NCI-H748 treated with DMSO at 0.1 percent for 48 hours (cell line): Measurements from ENCODE around the gene CCDC78.
"Not testable (repeated sequence)": the region's sequence is repeated elsewhere in the genome, so short reads cannot be mapped to it uniquely, and the experiment has no call there.

ENCODE experiments used
- DNase-seq: peaks from one replicate; lab custom pipeline; 2025; lab: John Stamatoyannopoulos, UW

Gene CCDC78

GRCh38 chr16:760545-761343 lies 34.5 kb upstream of the CCDC78 start, which contains the start of gene MSLN:
Gene MSLN, plus strand, starts transcription at chr16:760734. Its CDS starts 1,947 bp downstream, at chr16:762681.
- no peak for DNase-seq

DNA sequence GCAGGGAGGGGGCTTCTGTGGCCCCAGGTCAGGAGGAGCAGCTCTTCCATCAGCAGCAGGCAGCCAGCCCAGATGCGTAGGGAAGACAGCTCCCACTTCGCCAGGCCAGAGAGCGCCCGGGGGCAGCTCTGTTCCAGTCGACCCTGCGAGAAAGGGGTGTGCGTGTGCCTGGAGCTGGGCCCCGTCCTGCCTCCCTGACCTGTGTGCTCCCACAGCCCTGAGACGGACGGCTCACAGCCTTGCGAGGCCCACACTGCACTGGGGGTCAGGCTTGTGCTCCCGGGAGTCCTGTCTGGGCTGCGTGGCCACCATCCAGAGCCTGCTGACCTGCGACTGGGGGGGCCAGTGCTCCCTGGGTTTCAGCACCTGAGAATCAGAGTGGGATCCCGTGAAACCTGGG lies 33.8 kb upstream of the CCDC78 start:
- DNase-seq: no peak

DNA sequence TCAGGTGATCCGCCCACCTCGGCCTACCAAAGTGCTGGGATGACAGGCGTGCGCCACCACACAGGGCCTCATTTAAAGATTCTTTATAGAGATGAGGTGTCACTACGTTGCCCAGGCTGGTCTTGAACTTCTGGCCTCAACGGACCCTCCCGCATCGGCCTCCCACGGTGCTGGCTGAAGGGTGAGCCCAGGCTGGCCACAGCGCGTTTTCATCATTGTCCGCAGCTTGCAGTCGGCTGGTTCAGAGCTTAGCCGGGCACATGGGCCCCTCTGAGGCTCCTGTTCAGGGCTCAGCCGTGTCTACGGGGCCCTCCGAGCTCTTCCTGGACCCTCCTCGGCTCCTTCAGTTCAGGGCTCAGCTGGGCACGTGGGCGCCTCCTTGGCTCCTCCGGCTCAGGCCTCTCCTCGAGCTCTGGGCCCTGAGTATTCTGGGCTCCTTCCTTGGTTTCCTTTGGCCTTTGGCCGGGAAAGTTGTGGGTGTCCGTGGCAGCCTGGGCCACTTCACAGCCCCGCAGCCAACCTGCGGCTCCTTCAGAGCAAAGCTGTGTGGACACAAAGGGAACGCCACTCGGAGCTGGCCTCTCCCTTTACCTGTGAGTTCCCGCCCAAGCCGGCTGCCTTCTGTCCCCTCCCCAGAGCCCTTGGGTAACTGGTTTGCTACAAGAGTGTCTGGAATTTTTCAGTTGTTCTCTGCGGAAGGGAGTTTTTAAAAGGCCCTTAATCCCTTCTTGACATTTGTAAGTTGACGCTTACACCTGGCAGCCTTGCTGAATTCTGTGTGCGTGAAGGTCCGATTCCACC lies 33.1 kb upstream of the CCDC78 start:
- no peak for DNase-seq

GRCh38 chr16:756428-756827 lies 30.2 kb upstream of the CCDC78 start:
- DNase-seq: no peak

DNA sequence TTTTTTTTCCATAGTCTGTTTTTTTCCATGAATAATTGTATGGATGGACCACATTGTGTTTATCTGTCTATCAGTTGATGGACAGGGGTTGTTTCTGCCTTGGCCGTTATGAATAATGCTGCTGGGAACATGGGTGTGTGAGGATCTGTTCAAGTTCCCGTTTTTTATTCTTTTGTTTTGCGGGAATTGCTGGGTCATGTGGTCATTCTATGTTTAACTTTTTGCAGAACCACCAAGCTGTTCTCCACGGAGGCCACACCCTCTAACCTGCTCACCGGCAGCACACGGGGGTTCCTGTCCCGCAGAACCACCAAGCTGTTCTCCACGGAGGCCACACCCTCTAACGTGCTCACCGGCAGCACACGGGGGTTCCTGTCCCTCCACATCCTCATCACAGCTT lies 28.4 kb upstream of the CCDC78 start:
- DNase-seq: no peak

- DNase-seq: not testable (repeated sequence)
Measured at GRCh38 chr16:754121-754607, 27.9 kb upstream of the CCDC78 start.

DNA sequence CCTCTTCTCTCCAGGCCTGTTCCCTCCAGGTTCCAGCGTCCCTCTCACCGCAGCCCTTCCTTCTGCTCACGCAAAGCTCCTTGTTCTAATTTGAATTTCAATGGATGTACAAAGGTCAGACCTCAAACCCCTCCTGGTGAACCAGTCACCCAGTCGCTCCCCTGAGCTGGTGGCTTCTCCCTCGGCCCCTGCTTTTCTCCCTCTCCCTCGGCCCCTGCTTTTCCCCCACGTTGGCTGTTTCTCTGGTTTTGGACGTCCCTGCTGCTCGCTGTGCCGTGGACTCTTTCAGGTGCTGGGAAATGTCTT lies 25.7 kb upstream of the CCDC78 start:
- DNase-seq: no peak

DNA sequence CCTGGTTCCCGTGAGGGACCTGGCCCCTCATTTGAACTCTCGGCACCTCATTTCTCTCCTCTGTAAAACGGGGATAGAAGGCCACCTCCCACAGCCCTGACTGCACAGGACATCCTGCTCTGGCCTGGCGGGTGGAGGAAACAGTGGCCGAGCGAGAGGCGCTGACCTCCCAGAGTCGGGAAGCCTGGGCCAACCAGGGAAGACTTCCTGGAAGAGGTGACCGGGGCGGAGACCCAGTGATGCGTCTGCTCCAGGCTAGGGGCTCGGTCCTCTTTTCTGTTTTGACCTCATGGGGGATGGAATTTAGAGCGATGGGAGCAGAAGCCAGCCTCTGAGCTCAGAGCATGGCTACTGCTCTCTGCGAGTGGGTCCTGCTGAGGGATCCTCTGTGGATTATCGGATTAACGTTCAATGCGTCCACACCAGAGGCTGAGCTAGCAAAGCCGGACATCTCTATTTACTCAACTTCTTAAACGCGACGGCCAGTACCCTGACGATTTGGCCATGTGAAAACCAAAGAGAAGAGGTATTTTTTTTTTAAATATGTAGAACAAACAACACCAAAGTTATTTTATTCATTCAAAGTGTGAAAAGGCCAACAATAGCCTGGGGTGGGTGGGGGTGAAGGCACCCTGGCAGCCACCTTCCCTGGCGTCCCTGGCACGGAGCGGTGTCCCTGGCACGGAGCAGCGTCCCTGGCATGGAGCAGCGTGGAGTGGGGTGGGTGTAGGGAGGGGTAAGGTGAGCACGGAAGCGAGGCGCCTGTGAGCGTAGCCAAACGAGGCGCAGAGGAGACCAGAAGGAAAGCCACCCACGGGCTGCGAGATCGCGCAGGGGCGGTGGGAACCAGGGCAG lies 25.1 kb upstream of the CCDC78 start:
- no peak for DNase-seq

GRCh38 chr16:750485-750884 lies 24.2 kb upstream of the CCDC78 start:
- no peak for DNase-seq

GRCh38 chr16:749010-749409 lies 22.8 kb upstream of the CCDC78 start:
- DNase-seq: no peak

DNA sequence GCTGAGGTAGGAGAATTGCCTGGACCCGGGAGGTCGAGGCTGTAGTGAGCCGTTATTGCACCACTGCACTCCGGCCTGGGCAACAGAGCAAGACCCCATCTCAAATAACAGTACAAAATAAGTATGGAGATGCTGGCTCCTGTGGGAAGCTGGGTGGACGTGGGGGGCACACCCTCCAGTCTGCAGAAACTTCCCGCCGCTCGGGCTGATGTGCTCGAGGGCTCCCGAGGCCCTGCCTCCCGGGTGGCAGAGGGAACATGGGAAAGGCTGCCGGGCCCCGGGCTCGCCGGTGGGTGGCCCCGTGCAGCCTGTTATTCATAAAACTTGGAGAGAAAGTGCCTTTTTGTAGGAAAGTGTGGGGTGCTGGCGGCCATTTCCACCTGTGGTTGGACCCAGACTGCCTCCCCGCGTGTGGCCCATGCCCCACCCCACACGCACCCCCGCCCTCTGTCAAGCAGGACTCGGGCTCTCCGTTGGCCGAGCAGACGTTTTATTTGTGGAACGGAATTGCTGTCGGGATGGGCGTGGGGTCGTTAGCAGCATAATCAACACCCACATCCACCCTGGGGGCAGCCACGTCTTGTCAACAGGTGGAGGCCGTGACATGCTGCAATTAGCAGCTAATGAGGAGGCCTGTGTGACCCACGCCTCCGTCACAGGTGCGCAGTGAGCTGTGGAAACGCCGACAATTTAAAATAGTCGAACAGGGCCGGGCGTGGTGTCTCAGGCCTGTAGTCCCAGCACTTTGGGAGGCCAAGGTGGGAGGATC lies 21.9 kb upstream of the CCDC78 start:
- DNase-seq: no peak

GRCh38 chr16:746637-747036 lies 20.4 kb upstream of the CCDC78 start:
- DNase-seq: no peak

DNA sequence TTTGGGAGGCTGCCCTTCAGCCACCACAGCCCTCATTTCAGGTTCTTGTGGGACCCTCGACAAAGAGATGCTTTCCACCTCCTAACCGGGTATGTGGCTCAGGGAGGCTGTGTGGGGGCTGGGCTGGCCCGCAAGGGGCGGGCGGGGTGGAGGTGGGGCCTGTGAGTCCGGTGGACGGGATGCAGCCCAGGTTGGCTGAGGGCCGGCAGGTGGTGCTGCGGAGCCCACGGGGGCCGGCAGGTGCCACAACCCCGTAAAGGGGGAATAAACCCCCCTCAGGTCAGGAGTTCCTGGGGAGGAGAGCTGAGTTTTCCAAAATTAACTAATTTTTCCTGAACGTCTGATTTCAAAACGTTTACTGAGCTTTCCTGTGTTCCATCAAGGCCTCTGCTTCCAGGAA lies 19.5 kb upstream of the CCDC78 start:
- no peak for DNase-seq

GRCh38 chr16:743794-744500 lies 17.7 kb upstream of the CCDC78 start:
- no peak for DNase-seq

DNA sequence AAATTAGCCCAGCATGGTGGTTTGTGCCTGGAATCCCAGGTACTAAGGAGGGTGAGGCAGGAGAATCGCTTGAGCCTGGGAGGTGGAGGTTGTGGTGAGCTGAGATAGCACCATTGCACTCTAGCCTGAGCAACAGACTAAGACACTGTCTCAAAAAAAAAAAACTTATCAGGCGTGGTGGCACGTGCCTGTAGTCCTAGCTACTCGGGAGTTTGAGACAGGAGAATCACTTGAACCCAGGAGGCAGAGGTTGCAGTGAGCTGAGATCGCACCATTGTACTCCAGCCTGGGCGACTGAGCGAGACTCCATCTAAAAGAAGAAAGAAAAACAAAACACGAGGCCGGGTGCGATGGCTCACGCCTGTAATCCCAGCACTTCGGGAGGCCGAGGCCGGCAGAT lies 16.7 kb upstream of the CCDC78 start:
- not testable (repeated sequence) for DNase-seq

DNA sequence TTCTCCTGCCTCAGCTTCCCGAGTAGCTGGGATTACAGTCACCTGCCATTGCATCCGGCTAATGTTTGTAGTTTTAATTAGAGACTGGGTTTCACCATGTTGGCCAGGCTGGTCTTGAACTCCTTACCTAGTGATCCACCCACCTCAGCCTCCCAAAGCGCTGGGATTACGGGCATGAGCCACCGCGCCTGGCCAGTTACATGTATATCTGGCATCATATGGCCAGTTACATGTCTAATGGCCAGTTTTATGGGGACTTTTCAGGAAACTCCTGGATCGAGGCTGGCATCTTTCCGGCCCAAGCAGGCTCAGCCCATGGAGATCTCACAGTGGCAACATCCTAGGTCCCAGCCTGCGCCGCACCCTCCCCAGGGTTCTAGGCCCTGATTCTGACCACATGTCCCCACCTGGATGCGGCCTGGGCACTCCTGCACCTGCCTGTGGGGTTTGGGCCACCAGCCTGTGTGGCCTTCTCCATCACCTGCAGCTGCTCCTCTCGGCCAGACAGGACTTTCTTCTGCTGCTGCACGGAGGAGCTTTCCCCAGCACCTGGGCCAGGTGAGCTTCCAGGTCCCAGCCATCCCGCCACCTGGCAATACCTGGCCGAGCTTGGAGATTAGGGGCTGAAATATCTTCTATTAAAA lies 15.9 kb upstream of the CCDC78 start:
- DNase-seq: no peak

DNA sequence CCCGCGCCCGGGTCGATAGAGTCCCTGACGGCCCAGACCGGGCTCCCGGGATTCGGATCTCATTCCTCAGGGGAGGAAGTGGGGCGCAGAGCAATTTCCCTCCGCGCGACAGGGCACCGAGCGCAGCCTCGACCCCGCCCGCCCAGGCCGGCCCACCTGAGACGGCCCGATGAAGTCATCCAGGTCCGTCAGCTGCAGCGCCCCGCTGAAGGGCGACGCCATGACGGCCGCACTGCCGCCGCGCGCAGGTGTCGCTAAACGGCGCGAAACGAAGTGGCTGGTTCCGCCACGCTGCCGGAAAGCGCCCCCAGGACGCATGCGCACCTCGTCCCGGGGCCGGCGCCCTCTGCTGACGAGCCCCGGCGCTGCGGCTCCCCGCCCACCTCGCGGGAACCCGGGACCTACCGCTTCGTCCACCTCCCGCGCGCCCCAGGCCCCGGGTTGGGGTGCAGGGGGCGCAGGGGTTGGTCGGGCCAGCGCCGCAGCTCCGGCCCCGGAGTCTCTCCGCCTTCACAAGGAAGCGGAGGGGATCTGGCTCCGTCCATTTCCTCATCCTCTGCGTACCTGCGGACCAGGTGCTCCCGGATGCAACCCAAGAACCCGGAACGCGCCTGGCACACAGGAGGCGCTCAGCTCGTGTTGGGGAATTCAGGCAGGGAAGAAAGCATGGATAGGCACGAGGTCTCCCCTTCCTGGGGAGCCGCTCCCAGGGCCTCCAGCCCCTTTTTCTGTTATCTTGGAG lies 14.7 kb upstream of the CCDC78 start, which contains the start of gene CIAO3:
Gene CIAO3 (minus strand): TSS at position 234 of the 742 bp plus-strand sequence. CDS start 12 bp downstream, at position 222.
- DNase-seq: peak; percentile 57

DNA sequence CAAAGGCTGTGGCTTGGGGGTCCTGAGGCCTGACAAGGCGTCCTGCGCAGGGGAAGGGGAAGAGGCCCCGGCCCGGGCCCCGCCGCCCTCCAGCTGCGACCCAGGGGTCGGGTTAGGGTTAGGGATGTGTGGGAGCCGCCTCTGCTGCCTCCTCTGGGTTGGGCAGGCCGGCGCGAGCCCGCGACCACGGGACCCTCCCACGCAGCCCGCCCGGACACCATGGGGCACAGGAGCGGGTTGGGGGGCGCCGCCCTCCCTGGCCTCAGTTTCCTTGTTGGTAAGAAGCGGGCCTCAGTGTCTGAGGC lies 14.2 kb upstream of the CCDC78 start:
- DNase-seq: no peak

DNA sequence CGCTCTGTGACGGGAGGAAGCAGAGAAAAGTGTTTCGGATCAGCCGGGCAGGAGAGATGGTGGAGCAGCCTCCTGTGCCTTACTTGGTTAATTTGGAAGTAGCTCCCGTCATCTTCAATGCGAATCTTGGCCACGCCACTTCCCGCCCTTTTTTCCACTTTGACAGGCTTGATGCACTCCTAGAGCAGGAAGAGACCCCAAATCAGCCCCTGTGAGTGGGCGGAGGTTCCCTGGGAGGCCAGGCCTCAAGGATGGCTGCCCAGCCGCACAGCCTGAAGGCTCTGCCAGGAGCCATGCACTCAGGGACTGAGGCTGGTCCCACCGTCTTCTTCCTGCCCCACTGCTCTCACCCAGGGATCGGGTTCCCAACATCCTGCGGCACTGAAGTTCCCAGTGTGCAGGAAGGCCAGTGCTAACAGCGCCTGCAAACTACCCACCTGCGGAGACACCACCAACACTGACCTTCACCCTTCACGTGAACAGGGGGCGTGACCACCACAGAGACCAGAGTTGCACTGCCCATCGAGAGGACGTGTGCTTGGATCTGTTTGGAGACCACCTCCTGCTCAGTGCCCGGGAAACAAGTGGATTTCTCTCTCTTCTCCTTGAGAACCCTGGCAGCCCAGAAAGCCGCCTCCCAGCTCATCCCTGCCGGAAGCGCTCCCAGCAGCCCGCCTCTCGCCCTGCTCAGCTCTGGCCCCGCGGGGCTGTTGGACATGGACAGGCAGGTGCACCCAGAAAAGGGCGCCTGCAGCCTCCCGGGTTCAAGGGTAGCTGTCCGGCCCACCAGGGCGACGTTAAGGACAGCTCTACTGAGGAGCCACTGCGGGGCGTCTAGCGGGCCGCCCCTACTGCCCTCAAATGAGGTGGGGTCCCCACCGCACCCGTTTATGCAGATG lies 13.6 kb upstream of the CCDC78 start:
- no peak for DNase-seq
